LNCaP clone FGC (cell line): ENCODE results near the gene APOA4.

Experiments used
- DNase-seq: peaks from one replicate; pipeline ENCODE4 v3.0.0-alpha.2; 2011; ENCODE audit warnings: low read depth
- H3K4me3 ChIP-seq: 2 replicates; pipeline ENCODE4 v1.5.1; 2011; ENCODE audit warnings: mild to moderate bottlenecking, low read depth, low read length, control low read depth
- TF ChIP-seq, protein P1 (sequence below): IDR thresholded peaks from 2 replicates; pipeline ENCODE4 v1.5.1; 2012; ENCODE audit warnings: mild to moderate bottlenecking; ENCODE audit not compliant: control insufficient read depth, insufficient read depth; ENCODE audit errors: extremely low read depth

APOA4 gene

DNA sequence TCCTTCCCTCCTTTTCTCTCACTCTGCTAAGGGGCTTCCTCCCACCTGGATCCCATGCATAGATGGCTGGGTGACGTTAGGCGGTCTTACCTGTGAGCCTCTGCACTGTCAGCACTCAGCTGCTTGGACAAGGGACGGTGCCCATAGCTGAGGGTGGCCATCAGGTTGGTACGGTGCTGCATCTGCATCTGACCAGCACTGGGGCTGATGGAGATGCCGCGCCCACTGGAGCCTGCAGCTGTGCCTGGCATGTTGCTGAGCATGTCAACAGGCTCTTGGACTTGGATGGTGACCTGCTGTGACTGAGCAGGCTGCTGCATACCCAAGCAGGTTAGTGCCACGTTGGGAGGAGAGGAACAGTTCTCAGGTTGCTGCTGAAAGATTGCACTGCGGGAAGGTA is 36.1 kb upstream of the APOA4 start:
- TF ChIP-seq, protein P1, sequence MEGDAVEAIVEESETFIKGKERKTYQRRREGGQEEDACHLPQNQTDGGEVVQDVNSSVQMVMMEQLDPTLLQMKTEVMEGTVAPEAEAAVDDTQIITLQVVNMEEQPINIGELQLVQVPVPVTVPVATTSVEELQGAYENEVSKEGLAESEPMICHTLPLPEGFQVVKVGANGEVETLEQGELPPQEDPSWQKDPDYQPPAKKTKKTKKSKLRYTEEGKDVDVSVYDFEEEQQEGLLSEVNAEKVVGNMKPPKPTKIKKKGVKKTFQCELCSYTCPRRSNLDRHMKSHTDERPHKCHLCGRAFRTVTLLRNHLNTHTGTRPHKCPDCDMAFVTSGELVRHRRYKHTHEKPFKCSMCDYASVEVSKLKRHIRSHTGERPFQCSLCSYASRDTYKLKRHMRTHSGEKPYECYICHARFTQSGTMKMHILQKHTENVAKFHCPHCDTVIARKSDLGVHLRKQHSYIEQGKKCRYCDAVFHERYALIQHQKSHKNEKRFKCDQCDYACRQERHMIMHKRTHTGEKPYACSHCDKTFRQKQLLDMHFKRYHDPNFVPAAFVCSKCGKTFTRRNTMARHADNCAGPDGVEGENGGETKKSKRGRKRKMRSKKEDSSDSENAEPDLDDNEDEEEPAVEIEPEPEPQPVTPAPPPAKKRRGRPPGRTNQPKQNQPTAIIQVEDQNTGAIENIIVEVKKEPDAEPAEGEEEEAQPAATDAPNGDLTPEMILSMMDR = no peak
- no peak for DNase-seq
- H3K4me3 ChIP-seq = no peak overlapping the region

DNA sequence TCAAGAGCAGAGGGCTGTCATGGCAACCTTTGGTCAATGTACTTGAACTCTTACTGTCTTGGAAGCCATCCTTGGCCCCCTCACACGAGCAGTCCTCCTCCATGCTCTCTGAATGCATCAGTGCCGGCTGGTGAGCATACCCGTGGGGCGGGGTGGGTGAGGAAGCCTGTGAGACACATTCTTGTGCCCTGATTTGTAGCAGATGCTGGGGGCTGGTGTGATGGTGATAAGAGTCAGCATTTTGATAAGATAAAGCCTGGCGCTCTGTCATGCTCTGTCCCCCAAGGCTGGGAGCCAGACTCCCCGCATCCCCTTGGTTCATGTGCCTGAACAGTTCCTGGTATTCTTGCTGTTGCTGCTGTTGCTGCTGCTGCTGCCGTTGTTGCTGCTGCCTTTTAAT is 34.8 kb upstream of the APOA4 start:
- TF ChIP-seq, protein P1 = no peak
- no peak overlapping the region for H3K4me3 ChIP-seq
- no peak for DNase-seq

DNA sequence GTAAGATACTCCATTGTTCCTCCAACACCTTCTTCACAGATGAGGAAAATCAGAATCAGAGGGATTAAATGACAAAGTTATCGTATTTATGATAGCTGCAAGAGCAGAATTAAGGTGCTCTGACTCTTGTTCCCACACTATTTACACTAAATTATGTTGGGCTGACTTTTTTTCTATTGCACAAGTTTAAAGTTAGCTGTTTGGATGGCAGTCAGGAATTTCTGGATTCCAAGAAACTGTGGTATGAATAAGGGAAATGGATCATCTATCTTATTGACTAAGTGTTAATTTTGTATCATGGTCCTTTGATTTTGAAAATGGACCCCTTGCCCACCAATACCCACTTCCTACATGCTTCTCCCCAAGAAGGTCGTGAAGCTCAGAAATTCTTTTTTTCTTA is 34.2 kb upstream of the APOA4 start:
- H3K4me3 ChIP-seq = no peak overlapping the region
- TF ChIP-seq, protein P1 = no peak
- no peak for DNase-seq

DNA sequence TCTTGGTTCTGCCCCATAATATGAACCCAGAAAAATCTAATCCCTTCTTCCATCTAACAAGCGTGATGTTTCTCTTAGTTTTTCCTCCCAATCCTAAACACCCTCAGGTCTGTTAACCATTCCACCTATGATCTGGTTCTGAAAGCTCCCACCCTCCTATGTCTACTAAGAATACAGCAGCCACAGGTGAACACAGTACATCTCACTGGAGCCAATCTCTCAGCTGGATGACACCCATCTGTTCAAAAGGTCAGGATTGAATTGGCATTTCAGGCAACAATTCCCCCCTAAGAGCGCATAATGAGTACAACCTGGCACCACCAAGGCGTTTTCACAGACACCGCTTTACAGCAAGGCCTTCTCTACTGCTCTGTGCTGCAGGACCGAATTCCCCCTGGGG is 33.3 kb upstream of the APOA4 start:
- TF ChIP-seq, protein P1 = no peak
- no peak for DNase-seq
- no peak overlapping the region for H3K4me3 ChIP-seq

DNA sequence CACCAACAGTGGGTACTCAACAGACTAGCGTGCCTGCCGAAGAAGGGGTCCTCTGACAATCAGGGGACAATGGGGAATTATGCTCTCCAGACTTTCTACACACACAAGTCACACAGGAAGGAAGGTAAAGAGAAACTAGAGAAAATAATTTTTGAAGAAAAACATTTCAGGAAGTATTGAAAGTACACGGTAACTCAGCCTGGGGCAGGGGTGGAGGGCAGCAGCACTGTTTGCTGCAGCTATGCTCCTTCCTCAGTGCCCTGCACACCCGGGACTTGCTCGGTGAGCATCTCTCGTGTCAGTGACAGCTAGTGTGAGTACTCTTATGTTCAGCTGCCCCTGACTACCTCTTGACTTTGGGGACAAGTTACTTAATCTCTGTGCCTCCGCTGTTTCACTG is 32.3 kb upstream of the APOA4 start:
- no peak for DNase-seq
- H3K4me3 ChIP-seq = no peak overlapping the region
- TF ChIP-seq, protein P1 = no peak

DNA sequence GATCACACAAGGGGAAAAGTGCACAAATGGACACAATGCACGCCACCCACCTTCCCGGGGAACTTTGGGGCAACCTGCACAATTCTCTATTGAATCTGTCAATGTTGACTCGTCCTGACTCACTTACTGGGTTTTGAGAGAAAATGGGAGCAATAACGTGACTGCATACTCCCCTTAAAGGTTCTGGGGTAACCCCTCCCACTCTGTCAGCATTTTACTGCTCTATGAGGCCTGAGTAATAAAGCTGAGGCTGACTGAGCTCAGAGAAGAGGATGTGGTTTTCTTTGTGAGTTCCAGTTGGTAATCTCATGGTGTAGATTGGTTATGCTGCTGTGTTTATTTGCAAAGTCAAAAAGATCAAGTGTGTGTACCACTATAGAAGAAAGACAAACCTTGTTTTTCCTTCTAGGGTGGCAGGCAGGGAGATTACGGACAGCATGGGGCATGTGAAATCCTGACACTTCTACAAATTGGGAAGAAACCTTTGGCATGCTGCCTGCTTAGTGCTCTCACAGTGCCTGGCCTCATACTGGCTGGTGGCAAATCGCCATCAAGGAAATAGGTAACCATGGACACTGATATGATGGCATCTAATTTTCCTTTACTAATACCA is 30.5 kb upstream of the APOA4 start:
- DNase-seq = peak; percentile 40
- TF ChIP-seq, protein P1 = no peak
- no peak overlapping the region for H3K4me3 ChIP-seq

DNA sequence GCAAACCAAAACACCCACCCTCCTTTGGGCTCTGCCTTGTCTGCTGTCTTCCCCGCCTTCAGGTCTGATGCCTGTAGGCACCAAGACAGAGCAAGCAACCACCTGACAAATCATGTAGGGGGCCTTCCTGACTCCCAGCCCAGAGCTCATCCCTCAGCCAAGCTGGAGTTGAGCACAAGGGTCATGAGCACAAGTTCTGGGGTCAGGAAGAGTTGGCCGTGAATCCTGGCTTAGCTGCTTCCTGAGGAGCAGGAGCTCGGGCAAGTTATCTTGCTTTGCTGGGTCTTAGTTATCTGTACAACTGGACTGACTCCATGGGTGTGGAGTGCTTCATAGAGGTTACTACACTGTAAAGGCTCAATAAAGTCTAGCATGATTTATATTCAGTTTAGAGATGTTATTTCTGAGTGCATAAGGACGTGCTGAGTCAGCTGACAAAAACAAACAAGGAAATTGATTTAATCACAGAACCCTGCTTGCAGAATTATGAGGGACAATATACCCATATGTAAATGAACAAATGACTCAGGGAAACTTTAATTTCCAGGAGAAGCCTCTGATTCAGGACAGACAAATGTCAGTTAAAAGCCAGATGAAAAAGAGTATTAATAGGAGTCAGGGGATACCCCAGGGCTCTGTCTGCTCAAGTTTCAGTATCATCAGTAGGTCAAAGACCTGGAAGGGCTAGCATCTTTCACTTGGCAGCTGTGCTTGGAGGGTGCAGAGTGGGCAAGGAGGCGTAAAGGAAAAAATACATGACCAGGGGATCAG is 29.3 kb upstream of the APOA4 start:
- H3K4me3 ChIP-seq = peak overlapping the region; percentile 3; the same call in 1 of the 2 replicates
- TF ChIP-seq, protein P1 = no peak
- peak; percentile 88 for DNase-seq
